ENCODE measurements around the gene CAMSAP2. TPM values are rescaled to one million over a fixed set of nuclear protein-coding genes. Genes with fewer than 3 reads are reported as not detected.

CAMSAP2 gene
- total RNA-seq, 6 experiments from 2014 or later = 30.2 to 35.6 (median 33.3) TPM

DNA sequence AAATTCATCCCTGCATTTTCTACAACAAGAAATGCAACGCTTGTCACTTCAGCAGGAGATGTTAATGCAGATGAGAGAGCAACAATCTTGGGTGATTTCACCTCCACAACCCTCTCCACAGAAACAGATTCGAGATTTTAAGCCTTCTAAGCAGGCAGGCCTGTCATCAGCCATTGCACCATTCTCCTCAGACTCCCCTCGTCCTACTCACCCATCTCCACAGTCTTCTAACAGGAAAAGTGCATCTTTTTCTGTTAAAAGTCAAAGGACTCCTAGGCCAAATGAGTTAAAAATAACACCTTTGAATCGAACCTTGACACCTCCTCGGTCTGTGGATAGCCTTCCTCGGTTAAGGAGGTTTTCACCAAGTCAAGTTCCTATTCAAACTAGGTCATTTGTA lies 110.7 kb downstream of the CAMSAP2 start:
- H3K27me3 Mint-ChIP-seq (ENCODE audit: insufficient read depth) = no peaks in the 10 kb centered on the region
- H3K4me3 Mint-ChIP-seq = no peak overlapping the region
- DNase-seq = no peak
- H3K9me3 Mint-ChIP-seq = no peaks in the 10 kb centered on the region
- H3K27ac Mint-ChIP-seq = no peak overlapping the region
- H3K4me1 Mint-ChIP-seq (ENCODE audit: low read depth) = peaks cover 5% of the 10 kb centered on the region; the same call in 1 of the 2 replicates
- TF ChIP-seq, protein P1, sequence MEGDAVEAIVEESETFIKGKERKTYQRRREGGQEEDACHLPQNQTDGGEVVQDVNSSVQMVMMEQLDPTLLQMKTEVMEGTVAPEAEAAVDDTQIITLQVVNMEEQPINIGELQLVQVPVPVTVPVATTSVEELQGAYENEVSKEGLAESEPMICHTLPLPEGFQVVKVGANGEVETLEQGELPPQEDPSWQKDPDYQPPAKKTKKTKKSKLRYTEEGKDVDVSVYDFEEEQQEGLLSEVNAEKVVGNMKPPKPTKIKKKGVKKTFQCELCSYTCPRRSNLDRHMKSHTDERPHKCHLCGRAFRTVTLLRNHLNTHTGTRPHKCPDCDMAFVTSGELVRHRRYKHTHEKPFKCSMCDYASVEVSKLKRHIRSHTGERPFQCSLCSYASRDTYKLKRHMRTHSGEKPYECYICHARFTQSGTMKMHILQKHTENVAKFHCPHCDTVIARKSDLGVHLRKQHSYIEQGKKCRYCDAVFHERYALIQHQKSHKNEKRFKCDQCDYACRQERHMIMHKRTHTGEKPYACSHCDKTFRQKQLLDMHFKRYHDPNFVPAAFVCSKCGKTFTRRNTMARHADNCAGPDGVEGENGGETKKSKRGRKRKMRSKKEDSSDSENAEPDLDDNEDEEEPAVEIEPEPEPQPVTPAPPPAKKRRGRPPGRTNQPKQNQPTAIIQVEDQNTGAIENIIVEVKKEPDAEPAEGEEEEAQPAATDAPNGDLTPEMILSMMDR (IDR thresholded peaks at IDR 0.05) = no peak
- H3K36me3 Mint-ChIP-seq (ENCODE audit: low read depth) = peaks cover 43% of the 10 kb centered on the region

DNA sequence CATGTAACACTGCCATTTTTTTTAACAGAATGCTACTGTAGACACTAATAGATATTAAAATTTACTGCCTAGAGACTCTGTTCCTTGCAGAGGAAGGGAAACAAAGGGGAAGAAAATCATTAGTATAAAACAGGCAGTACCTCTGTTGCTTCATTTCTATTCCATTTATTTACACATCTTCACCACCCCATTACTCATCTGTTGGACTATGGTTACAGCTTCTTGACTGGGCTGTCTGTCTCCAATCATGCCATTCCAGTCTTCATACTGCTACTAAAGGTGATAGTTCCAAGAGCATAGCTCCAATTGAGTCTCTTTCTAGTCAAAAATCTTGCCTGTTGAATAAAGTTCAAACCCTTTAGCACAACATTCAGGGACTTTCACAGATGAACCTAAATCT lies 111.9 kb downstream of the CAMSAP2 start:
- Mint-ChIP-seq H3K4me3 (no peak overlapping the region), H3K27me3 (ENCODE audit: insufficient read depth) (no peaks in the 10 kb centered on the region), H3K27ac (no peak overlapping the region), H3K36me3 (ENCODE audit: low read depth) (peaks cover 43% of the 10 kb centered on the region), H3K9me3 (no peaks in the 10 kb centered on the region), H3K4me1 (ENCODE audit: low read depth) (peaks cover 5% of the 10 kb centered on the region; the same call in 1 of the 2 replicates)
- no peak for DNase-seq
- TF ChIP-seq, protein P1 (IDR thresholded peaks at IDR 0.05) = no peak

DNA sequence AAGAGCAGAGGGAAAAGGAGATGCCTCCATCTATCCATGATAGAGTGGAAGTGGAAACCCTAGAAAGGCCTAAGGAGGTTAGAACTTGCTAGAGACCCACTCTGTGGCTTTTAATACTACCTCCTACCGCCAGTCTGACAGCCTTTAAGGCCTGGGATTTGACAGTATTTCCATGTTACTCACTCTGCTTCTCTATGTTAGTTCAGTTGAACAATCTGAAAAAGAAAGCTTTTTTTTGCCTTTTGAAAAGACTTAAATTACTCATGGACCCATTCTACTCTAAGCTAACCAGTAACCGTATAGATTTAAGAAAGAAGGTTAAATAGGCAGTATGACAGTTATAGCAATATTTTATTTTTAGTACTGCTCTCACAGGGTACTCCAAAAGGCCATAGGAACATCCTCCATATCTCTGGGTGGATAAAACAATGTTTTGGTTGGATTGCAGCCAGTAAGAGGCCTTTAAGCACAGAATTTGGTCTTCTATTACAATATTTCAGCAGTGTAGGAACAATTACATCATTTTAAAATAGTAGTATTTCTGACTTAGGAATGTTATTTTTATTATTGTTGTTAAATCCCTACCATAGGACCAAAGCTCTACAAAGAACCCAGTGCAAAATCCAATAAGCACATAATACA lies 118.1 kb downstream of the CAMSAP2 start:
- Mint-ChIP-seq H3K27me3 (ENCODE audit: insufficient read depth) (no peaks in the 10 kb centered on the region), H3K4me1 (ENCODE audit: low read depth) (no peaks in the 10 kb centered on the region), H3K9me3 (no peaks in the 10 kb centered on the region), H3K27ac (no peak overlapping the region), H3K36me3 (ENCODE audit: low read depth) (peaks cover 23% of the 10 kb centered on the region), H3K4me3 (no peak overlapping the region)
- TF ChIP-seq, protein P1 (IDR thresholded peaks at IDR 0.05) = no peak
- DNase-seq = no peak

- DNase-seq = no peak
- H3K9me3 Mint-ChIP-seq = no peaks in the 10 kb centered on the region
- TF ChIP-seq, protein P1 (IDR thresholded peaks at IDR 0.05) = no peak
- no peaks in the 10 kb centered on the region for H3K27me3 Mint-ChIP-seq (ENCODE audit: insufficient read depth)
- peaks cover 27% of the 10 kb centered on the region for H3K36me3 Mint-ChIP-seq (ENCODE audit: low read depth)
- H3K4me3 Mint-ChIP-seq = no peak overlapping the region
- no peak overlapping the region for H3K27ac Mint-ChIP-seq
- no peaks in the 10 kb centered on the region for H3K4me1 Mint-ChIP-seq (ENCODE audit: low read depth)
These were observed 119.1 kb downstream of the CAMSAP2 start for GRCh38 chr1:200857804-200858203.

DNA sequence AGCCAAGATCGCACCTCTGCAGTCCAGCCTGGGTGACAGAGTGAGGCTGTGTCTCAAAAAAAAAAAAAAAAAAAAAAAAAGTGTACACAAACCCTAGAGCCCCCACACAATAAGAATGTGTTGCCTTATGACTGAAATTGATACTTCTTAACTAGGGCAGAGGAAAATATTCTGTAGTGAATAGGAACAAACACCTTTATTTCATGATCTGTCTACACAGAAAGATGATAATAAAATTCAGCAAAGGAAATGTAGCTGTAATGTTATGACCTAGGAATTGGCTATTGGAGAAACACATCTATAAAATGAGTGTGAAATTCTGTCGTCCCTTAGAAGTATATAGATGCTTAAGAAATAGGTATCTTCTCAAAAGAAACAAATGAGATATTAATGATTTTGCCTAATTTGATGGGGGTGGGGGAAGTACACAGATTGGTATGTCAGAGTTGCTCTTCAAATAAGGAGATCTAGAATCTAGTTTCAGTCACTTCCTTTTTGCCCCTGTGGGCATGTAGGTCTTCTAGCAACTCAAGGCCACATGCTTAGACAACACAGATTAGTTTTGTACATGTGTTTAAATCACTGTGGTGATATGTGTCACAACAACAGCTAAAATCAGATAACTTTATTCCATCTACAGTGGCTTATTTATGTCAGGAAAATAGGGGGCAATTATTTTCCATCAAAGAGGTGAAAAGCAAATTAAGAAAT lies 123.4 kb downstream of the CAMSAP2 start:
- Mint-ChIP-seq H3K4me1 (ENCODE audit: low read depth) (0 out of 2 replicates have a peak, but pooled peaks cover 7% of the 10 kb centered on the region), H3K27me3 (ENCODE audit: insufficient read depth) (peaks cover 2% of the 10 kb centered on the region; the same call in 1 of the 2 replicates), H3K27ac (no peak overlapping the region), H3K4me3 (no peak overlapping the region), H3K36me3 (ENCODE audit: low read depth) (peaks cover 28% of the 10 kb centered on the region), H3K9me3 (no peaks in the 10 kb centered on the region)
- TF ChIP-seq, protein P1 (IDR thresholded peaks at IDR 0.05) = no peak
- DNase-seq = no peak

Measured in HFFc6 (cell line).